K562 (cell line): ENCODE data around the gene VAPB. TPM values are rescaled to one million over a fixed set of nuclear protein-coding genes. Genes with fewer than 3 reads are reported as not detected.

ENCODE experiments used
- ATAC-seq: fragments of 200-7000 bp; cut with Tn5 transposase; 3 replicates; pipeline ENCODE4 v1.9.1; 2020; ENCODE audit warnings: moderate library complexity
- BruUV-seq: library from RNA; stranded (reverse); fragments of 400-500 nt; replicated peaks from 2 replicates; lab custom pipeline; 2021; lab: Mats Ljungman, UMichigan
- CTCF ChIA-PET: fragments of 300-600 bp; formaldehyde crosslinking; extraction: SDS; loops from one replicate; lab custom pipeline; 2021; ENCODE audit warnings: low intra/inter-chr PET ratio; lab: Yijun Ruan, JAX
- POLR2A ChIA-PET: fragments of 300-600, 350-650 bp; sonication (Branson Sonifier 250); formaldehyde crosslinking; extraction: SDS; loops from one replicate; lab custom pipeline; 2021; ENCODE audit warnings: antibody characterized with exemption, inconsistent platforms; lab: Yijun Ruan, JAX
- DNase-seq, 4 experiments: peaks; one replicate each; pipeline versions ENCODE4 v3.0.0 to v3.0.0-alpha.2; 2011 to 2018; ENCODE audit warnings: low spot score in 3 of 4, mixed read lengths in 3 of 4; ENCODE audit errors: extremely low read depth in 1 of 4
- FAIRE-seq: peaks from 2 replicates; lab custom pipeline; 2011; peaks lifted over from hg19 to GRCh38; lab: Jason Lieb, UNC
- H2AFZ ChIP-seq: 2 replicates; pipeline ENCODE4 v1.6.0; 2011; ENCODE audit warnings: low read depth, low read length, control low read depth, inconsistent platforms
- H3K27ac ChIP-seq: fragments of 200-600 bp; 3 replicates; pipeline ENCODE4 v1.8.0; 2011; ENCODE audit warnings: low read depth, mild to moderate bottlenecking, control low read depth, inconsistent platforms, low read length, moderate library complexity, mixed read lengths; ENCODE audit errors: extremely low read depth
- H3K27me3 ChIP-seq, 2 experiments: fragments of 300-600 bp in 1 of 2; 2 replicates in 1 of 2; 3 replicates in 1 of 2; pipeline versions ENCODE4 v1.6.0 to v1.8.0; 2011; ENCODE audit warnings: inconsistent platforms in 2 of 2, low read length in 2 of 2, mild to moderate bottlenecking in 1 of 2, mixed read lengths in 1 of 2, moderate library complexity in 1 of 2; ENCODE audit not compliant: control insufficient read depth in 2 of 2, insufficient read depth in 2 of 2
- H3K36me3 ChIP-seq: fragments of 300-600 bp; 3 replicates; pipeline ENCODE4 v1.8.0; 2011; ENCODE audit warnings: mild to moderate bottlenecking, low read length, inconsistent platforms; ENCODE audit not compliant: control insufficient read depth, insufficient read depth
- H3K4me1 ChIP-seq, 2 experiments: fragments of 200-600 bp in 1 of 2; replicated peaks in 1 of 2; 2 replicates in 1 of 2; 3 replicates in 1 of 2; pipeline versions ENCODE4 v1.5.1 to v1.8.0; 2011; ENCODE audit warnings: inconsistent platforms in 2 of 2, low read length in 2 of 2, mild to moderate bottlenecking in 1 of 2, mixed read lengths in 1 of 2, moderate library complexity in 1 of 2; ENCODE audit not compliant: control insufficient read depth in 2 of 2, insufficient read depth in 2 of 2
- H3K4me2 ChIP-seq: 2 replicates; pipeline ENCODE4 v1.6.1; 2011; ENCODE audit warnings: low read length, control low read depth, inconsistent platforms, mixed read lengths; ENCODE audit not compliant: insufficient read depth
- H3K4me3 ChIP-seq: fragments of 200-600 bp; sonication (generic), shearing (Covaris generic); 2 replicates; pipeline ENCODE4 v1.5.1; 2016; ENCODE audit warnings: control low read depth, inconsistent platforms
- H3K79me2 ChIP-seq: fragments of 200-600 bp; 3 replicates; pipeline ENCODE4 v1.8.0; 2011; ENCODE audit warnings: low read length, inconsistent platforms; ENCODE audit not compliant: control insufficient read depth, insufficient read depth
- H3K9ac ChIP-seq, 2 experiments: 2 replicates each; pipeline versions ENCODE4 v1.6.0 to v1.6.1; 2011; ENCODE audit warnings: low read depth in 2 of 2, low read length in 2 of 2, control low read depth in 1 of 2, inconsistent platforms in 1 of 2, mild to moderate bottlenecking in 1 of 2, mixed read lengths in 1 of 2; ENCODE audit not compliant: insufficient read depth in 1 of 2
- H3K9me1 ChIP-seq: one replicate; pipeline ENCODE4 v1.6.0; 2011; ENCODE audit warnings: inconsistent platforms, mild to moderate bottlenecking, low read length, moderate library complexity; ENCODE audit not compliant: control insufficient read depth, insufficient read depth
- H3K9me3 ChIP-seq: replicated peaks from 2 replicates; pipeline ENCODE4 v1.5.1; 2011; ENCODE audit warnings: low read depth, low read length, inconsistent platforms; ENCODE audit not compliant: control insufficient read depth, insufficient read depth
- H4K20me1 ChIP-seq: replicated peaks from 2 replicates; pipeline ENCODE4 v1.6.1; 2011; ENCODE audit warnings: low read length, inconsistent platforms, mixed read lengths; ENCODE audit not compliant: control insufficient read depth, insufficient read depth
- CBFA2T2 ChIP-seq: fragments of 450-650 bp; conservative IDR thresholded peaks from 2 replicates; pipeline ENCODE4 v1.6.1; 2017; ENCODE audit warnings: mild to moderate bottlenecking
- CBFA2T3 ChIP-seq: fragments of 450-650 bp; IDR thresholded peaks from 2 replicates; pipeline ENCODE4 v1.6.1; 2017
- ELF1 ChIP-seq: fragments of 200-800 bp; sonication (Bioruptor generic); IDR thresholded peaks from 2 replicates; pipeline ENCODE4 v1.6.1; 2016; ENCODE audit warnings: missing genetic modification characterization, missing compliant biosample characterization
- ESRRA ChIP-seq: fragments of 450-650 bp; IDR thresholded peaks from 2 replicates; pipeline ENCODE4 v1.6.1; 2014; ENCODE audit warnings: low read depth, mild to moderate bottlenecking, moderate library complexity, borderline replicate concordance
- HOXB6 ChIP-seq: fragments of 250-450 bp; sonication (Bioruptor Pico); IDR thresholded peaks from 2 replicates; pipeline ENCODE4 v1.5.1; 2022; ENCODE audit warnings: mild to moderate bottlenecking, borderline replicate concordance
- KDM4B ChIP-seq, 2 experiments: fragments of 450-650 bp in 1 of 2; sonication (generic) in 1 of 2; IDR thresholded peaks; 2 replicates each; pipeline ENCODE4 v1.6.1; 2016 to 2017; ENCODE audit warnings: borderline replicate concordance in 2 of 2, antibody characterized with exemption in 1 of 2, low read depth in 1 of 2, mild to moderate bottlenecking in 1 of 2
- NFYB ChIP-seq: IDR thresholded peaks from 2 replicates; pipeline ENCODE4 v1.6.1; 2011; ENCODE audit warnings: mild to moderate bottlenecking, moderate library complexity; ENCODE audit not compliant: insufficient read length; ENCODE audit errors: extremely low read depth
- POLR2A ChIP-seq: fragments of 450-650 bp; conservative IDR thresholded peaks from 2 replicates; pipeline ENCODE4 v1.6.1; 2016
- TRIM24 ChIP-seq, 2 experiments: fragments of 450-650 bp; IDR thresholded peaks; 2 replicates each; pipeline ENCODE4 v1.6.1; 2016
- ZKSCAN8 ChIP-seq: fragments of 200-800 bp; sonication (Bioruptor generic); IDR thresholded peaks from 2 replicates; pipeline ENCODE4 v1.6.1; 2016; ENCODE audit warnings: missing genetic modification characterization, missing compliant biosample characterization
- ZNF584 ChIP-seq: fragments of 200-800 bp; sonication (Bioruptor generic); IDR thresholded peaks from 2 replicates; pipeline ENCODE4 v1.6.1; 2016; ENCODE audit warnings: low read depth, mild to moderate bottlenecking, missing genetic modification characterization, missing compliant biosample characterization
- WGBS: fragments of 100-300 bp; shearing (Covaris generic); methylation state at CpG from one replicate; pipeline ENCODE4 v1.1.6; 2016; ENCODE audit warnings: low coverage, mixed read lengths; ENCODE audit not compliant: insufficient coverage; ENCODE audit errors: missing lambda C conversion rate; 5-methylcytosine and 5-hydroxymethylcytosine counted together
- in situ Hi-C: fragments of 300-500 bp; cut with MboI; formaldehyde crosslinking; loops from 4 replicates; pipeline ENCODE4 v1.15.0; 2018; ENCODE audit warnings: inconsistent platforms, mixed read lengths
- intact Hi-C: fragments of 100-400 bp; cut with micrococcal nuclease; formaldehyde crosslinking; loops from 2 replicates; pipeline ENCODE4 v1.14.2; 2022
- polyA plus RNA-seq, 8 experiments: library from polyadenylated mRNA; depleted of rRNA in 4 of 8; stranded (reverse) in 5 of 8; unstranded in 3 of 8; fragments of >200 nt; fragmentation: Nextera tagmentation in 2 of 8; fragmentation: Illumina TruSeq in 1 of 8; extraction: Ambion mirVana in 2 of 8; extraction: Trizol in 1 of 8; gene quantifications; 2 replicates each; pipeline versions ENCODE4 v1.2.1 to v1.2.3, GENCODE V29; 2011 to 2014; ENCODE audit warnings: inconsistent platforms in 1 of 8, missing spikeins in 1 of 8
- total RNA-seq, 7 experiments: library from RNA; depleted of rRNA in 6 of 7; stranded (reverse); fragments of >200 nt in 6 of 7; fragmentation: Illumina TruSeq in 2 of 7; extraction: Trizol in 2 of 7; gene quantifications; 2 replicates each; pipeline versions ENCODE4 v1.2.1 to v1.2.3, GENCODE V29; 2011 to 2021; ENCODE audit warnings: low replicate concordance in 1 of 7
- TF ChIP-seq, protein P1 (sequence below): sonication (generic); formaldehyde crosslinking; IDR thresholded peaks from 2 replicates; pipeline ENCODE4 v1.8.0; 2022; ENCODE audit warnings: mild to moderate bottlenecking, missing genetic modification reagents
- TF ChIP-seq, protein P2 (sequence below): IDR thresholded peaks from 2 replicates; pipeline ENCODE4 v1.6.1; 2016; ENCODE audit warnings: missing genetic modification characterization, missing compliant biosample characterization
- TF ChIP-seq, protein P3 (sequence below): fragments of 250-450 bp; sonication (Bioruptor Pico); IDR thresholded peaks from 2 replicates; pipeline ENCODE4 v1.5.0; 2020; ENCODE audit warnings: mild to moderate bottlenecking
- TF ChIP-seq, protein P4 (sequence below): fragments of 450-650 bp; IDR thresholded peaks from 2 replicates; pipeline ENCODE4 v1.6.1; 2016; ENCODE audit warnings: mild to moderate bottlenecking

The VAPB gene
- total and polyA plus RNA-seq, 9 of the 15 experiments (the other 6 are each of a cell fraction or from before 2014, with no cell fraction given), result 3.4 to 51.0 (median 27.9) TPM

- 92% methylated on average over 4 of the region's 4 CpGs for WGBS
- no TSS peak for BruUV-seq
Observed at GRCh38 chr20:58448958-58449357, 59.9 kb downstream of the VAPB start.

More at GRCh38 chr20:58448958-58449357, 59.9 kb downstream of the VAPB start:
- H3K4me1 ChIP-seq, result no peaks in the 10 kb centered on the region
- ATAC-seq (no peak), FAIRE-seq (no peak), DNase-seq (no peak)
- CTCF ChIA-PET, result interaction anchor here (2.3 to 4.7 kb wide), 2 partner anchors 211 to 215 kb away, joined by 8 to 63 read pairs; no protein-coding TSS in a partner anchor
- POLR2A ChIA-PET, result interaction anchor here (0.6 to 0.7 kb wide), 3 partner anchors 13 to 206 kb away, joined by 3 read pairs; no protein-coding TSS in a partner anchor
- H3K79me2 ChIP-seq, result no peaks in the 10 kb centered on the region
- no peak overlapping the region for H3K9ac ChIP-seq
- TF ChIP-seq, protein P1, sequence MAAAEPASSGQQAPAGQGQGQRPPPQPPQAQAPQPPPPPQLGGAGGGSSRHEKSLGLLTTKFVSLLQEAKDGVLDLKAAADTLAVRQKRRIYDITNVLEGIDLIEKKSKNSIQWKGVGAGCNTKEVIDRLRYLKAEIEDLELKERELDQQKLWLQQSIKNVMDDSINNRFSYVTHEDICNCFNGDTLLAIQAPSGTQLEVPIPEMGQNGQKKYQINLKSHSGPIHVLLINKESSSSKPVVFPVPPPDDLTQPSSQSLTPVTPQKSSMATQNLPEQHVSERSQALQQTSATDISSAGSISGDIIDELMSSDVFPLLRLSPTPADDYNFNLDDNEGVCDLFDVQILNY (CRISPR knock-in tag), result no peak
- TF ChIP-seq ELF1 (tag), result no peak
- no peak for TF ChIP-seq ZNF584 (CRISPR knock-in tag)
- no peak for TF ChIP-seq HOXB6 (CRISPR knock-in tag)
- TF ChIP-seq TRIM24 (IDR thresholded peaks at IDR 0.05), result no peak
- TF ChIP-seq CBFA2T3, result no peak
- TF ChIP-seq, protein P2, sequence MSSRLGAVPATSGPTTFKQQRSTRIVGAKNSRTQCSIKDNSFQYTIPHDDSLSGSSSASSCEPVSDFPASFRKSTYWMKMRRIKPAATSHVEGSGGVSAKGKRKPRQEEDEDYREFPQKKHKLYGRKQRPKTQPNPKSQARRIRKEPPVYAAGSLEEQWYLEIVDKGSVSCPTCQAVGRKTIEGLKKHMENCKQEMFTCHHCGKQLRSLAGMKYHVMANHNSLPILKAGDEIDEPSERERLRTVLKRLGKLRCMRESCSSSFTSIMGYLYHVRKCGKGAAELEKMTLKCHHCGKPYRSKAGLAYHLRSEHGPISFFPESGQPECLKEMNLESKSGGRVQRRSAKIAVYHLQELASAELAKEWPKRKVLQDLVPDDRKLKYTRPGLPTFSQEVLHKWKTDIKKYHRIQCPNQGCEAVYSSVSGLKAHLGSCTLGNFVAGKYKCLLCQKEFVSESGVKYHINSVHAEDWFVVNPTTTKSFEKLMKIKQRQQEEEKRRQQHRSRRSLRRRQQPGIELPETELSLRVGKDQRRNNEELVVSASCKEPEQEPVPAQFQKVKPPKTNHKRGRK (tag), result no peak
- no peak for TF ChIP-seq POLR2A
- TF ChIP-seq NFYB, result no peak
- TF ChIP-seq, protein P3, sequence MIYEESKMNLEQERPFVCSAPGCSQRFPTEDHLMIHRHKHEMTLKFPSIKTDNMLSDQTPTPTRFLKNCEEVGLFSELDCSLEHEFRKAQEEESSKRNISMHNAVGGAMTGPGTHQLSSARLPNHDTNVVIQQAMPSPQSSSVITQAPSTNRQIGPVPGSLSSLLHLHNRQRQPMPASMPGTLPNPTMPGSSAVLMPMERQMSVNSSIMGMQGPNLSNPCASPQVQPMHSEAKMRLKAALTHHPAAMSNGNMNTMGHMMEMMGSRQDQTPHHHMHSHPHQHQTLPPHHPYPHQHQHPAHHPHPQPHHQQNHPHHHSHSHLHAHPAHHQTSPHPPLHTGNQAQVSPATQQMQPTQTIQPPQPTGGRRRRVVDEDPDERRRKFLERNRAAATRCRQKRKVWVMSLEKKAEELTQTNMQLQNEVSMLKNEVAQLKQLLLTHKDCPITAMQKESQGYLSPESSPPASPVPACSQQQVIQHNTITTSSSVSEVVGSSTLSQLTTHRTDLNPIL (CRISPR knock-in tag), result no peak
- TF ChIP-seq, protein P4, sequence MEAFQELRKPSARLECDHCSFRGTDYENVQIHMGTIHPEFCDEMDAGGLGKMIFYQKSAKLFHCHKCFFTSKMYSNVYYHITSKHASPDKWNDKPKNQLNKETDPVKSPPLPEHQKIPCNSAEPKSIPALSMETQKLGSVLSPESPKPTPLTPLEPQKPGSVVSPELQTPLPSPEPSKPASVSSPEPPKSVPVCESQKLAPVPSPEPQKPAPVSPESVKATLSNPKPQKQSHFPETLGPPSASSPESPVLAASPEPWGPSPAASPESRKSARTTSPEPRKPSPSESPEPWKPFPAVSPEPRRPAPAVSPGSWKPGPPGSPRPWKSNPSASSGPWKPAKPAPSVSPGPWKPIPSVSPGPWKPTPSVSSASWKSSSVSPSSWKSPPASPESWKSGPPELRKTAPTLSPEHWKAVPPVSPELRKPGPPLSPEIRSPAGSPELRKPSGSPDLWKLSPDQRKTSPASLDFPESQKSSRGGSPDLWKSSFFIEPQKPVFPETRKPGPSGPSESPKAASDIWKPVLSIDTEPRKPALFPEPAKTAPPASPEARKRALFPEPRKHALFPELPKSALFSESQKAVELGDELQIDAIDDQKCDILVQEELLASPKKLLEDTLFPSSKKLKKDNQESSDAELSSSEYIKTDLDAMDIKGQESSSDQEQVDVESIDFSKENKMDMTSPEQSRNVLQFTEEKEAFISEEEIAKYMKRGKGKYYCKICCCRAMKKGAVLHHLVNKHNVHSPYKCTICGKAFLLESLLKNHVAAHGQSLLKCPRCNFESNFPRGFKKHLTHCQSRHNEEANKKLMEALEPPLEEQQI, result no peak
- no peak for TF ChIP-seq CBFA2T2
- no peak for TF ChIP-seq ESRRA
- no peak for TF ChIP-seq ZKSCAN8 (CRISPR knock-in tag)
- no peak for TF ChIP-seq KDM4B (IDR thresholded peaks at IDR 0.05; ENCODE audit: borderline replicate concordance in 2 of 2, low read depth in 1 of 2)
- peaks cover 60% of the 10 kb centered on the region for H3K36me3 ChIP-seq
- H3K9me3 ChIP-seq, result no peaks in the 10 kb centered on the region
- no peak overlapping the region for H3K4me3 ChIP-seq
- no peak overlapping the region for H3K27ac ChIP-seq
- H2AFZ ChIP-seq, result no peak overlapping the region
- intact Hi-C loops, result no loop called here
- no peaks in the 10 kb centered on the region for H4K20me1 ChIP-seq
- no peak overlapping the region for H3K4me2 ChIP-seq
- in situ Hi-C loops, result no loop called here
- no peaks in the 10 kb centered on the region for H3K9me1 ChIP-seq
- no peaks in the 10 kb centered on the region for H3K27me3 ChIP-seq
